GM12865 (cell line): ENCODE results near the gene WNT5B.
"Not testable (repeated sequence)": the region's sequence is repeated elsewhere in the genome, so short reads cannot be mapped to it uniquely, and the experiment has no call there.

Experiments used
- DNase-seq: peaks from one replicate; pipeline ENCODE4 v3.0.0; 2010; ENCODE audit warnings: low read depth
- H3K4me3 ChIP-seq: 2 replicates; pipeline ENCODE4 v1.5.1; 2011; ENCODE audit warnings: mild to moderate bottlenecking, low read depth, low read length, control low read depth
- CTCF ChIP-seq: IDR thresholded peaks from 2 replicates; pipeline ENCODE4 v1.5.1; 2011; ENCODE audit warnings: low read length, control low read depth, low read depth, inconsistent platforms; ENCODE audit not compliant: insufficient read depth; ENCODE audit errors: missing control alignments

The WNT5B gene

DNA sequence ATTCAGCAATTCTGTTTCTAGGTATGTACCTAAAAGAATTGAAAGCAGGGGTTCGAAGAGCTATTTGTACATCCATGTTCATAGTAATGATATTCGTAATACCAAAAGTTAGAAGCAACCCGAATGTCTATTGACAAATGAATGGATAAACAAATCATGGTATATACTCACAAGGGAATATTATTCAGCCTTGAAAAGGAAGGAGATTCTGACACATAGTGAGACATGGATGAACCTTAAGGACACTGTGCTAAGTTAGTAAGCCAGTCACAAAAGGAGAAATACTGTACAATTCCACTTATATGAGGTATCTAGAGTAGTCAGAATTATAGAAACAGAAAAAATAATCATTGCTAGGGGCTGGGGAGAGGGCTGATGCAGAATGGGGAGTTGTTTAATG is 30.3 kb upstream of the WNT5B start:
- DNase-seq = no peak
- no peak for TF ChIP-seq CTCF
- H3K4me3 ChIP-seq = no peak overlapping the region

DNA sequence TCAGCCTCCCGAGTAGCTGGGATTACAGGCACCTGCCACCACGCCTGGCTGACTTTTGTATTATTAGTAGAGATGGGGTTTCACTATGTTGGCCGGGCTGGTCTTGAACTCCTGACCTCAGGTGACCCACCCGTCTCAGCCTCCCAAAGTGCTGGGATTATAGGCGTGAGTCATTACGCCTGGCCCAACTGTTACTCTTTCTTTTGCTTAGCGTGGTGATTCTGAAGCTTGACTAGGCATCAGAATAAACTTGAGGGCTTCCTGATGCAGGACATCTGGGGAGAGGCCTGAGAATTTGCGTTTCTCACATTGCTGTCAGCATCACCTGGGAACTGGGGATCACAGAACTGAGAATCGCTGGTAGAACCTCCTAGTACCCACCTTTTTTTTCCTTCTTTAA is 26.3 kb upstream of the WNT5B start:
- not testable (repeated sequence) for H3K4me3 ChIP-seq
- DNase-seq = peak; percentile 72

- no peak for TF ChIP-seq CTCF
- no peak for DNase-seq
- no peak overlapping the region for H3K4me3 ChIP-seq
Observed at GRCh38 chr12:1603269-1603993, 25.6 kb upstream of the WNT5B start.

DNA sequence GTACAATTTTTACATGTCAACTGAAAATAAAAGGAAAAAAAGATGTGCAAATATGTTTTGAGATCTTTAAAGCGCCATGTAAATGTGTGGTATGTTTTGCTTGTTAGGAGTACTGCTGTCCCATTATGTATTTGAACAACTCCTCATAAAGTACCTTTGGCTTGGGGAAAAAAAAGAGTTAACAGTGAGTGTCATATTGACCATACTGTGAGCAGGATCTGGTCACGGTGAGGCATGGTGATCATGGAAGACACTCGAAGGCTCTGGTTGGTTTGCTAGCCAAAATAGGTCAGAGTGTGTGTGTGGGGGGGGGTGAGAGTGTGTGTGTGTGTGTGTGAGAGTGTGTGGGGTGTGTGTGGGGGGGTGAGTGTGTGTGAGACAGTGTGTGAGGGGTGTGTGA is 24.6 kb upstream of the WNT5B start:
- no peak for TF ChIP-seq CTCF

GRCh38 chr12:1605129-1606020 is 23.7 kb upstream of the WNT5B start:
- peak overlapping the region; percentile 57 for H3K4me3 ChIP-seq

More for the DNA sequence above, 24.6 kb upstream of the WNT5B start:
- no peak for DNase-seq
- no peak overlapping the region for H3K4me3 ChIP-seq

DNA sequence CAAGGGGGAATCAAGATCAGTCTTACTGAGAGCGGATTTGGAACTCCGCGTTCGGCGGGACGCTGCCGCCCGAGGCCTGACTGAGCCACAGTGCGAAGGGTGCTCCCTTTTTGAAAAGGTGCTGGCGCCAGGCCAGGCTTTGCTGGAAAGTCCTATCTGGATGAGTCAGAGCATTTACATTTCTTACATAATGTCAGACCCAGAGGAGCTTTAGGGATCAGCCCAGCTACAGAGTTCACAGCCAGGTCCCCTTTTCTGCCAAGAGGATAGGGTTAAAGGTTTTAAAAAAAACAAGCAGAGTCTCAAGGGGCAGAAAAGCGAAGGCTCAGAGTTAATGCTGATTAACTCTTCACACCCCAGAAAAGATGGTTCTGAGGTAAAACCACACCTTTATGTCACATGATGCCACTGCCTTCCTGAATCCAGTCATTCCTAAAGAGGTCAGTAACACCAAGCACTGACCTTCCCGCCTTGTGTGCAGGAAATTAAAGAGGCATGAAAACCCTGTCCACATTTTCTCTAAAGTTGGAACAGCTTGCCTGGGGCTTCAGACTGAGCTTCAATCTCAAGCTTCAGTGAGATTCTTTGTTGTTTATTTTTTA is 22.9 kb upstream of the WNT5B start:
- peak overlapping the region; percentile 57 for H3K4me3 ChIP-seq
- no peak for TF ChIP-seq CTCF
- DNase-seq = peak; percentile 94

More at GRCh38 chr12:1605129-1606020, 23.7 kb upstream of the WNT5B start:
- DNase-seq = peak; percentile 88
- peak; percentile 79 for TF ChIP-seq CTCF
